GM12878 (cell line): Measurements from ENCODE around the gene FAM186B. TPM values are rescaled to one million over a fixed set of nuclear protein-coding genes. Genes with fewer than 3 reads are reported as not detected.

Source experiments
- ASH2L ChIP-seq: fragments of 300-600, 200-600 bp; sonication (generic); IDR thresholded peaks from 2 replicates; pipeline ENCODE4 v1.6.1; 2017; ENCODE audit warnings: low read depth, mild to moderate bottlenecking, borderline replicate concordance
- ATF7 ChIP-seq: fragments of 450-650 bp; IDR thresholded peaks from 2 replicates; pipeline ENCODE4 v1.6.1; 2016; ENCODE audit warnings: low read depth, mild to moderate bottlenecking
- BACH1 ChIP-seq: fragments of 450-650 bp; IDR thresholded peaks from 2 replicates; pipeline ENCODE4 v1.6.1; 2017; ENCODE audit warnings: mild to moderate bottlenecking, borderline replicate concordance
- BHLHE40 ChIP-seq, 2 experiments: fragments of 450-650 bp in 1 of 2; IDR thresholded peaks; 2 replicates each; pipeline ENCODE4 v1.6.1; 2011 to 2017; ENCODE audit warnings: low read depth in 2 of 2, borderline replicate concordance in 1 of 2, improper control_type of control experiment in 1 of 2, low read length in 1 of 2, mild to moderate bottlenecking in 1 of 2
- CHD2 ChIP-seq: IDR thresholded peaks from 2 replicates; pipeline ENCODE4 v1.6.1; 2011; ENCODE audit warnings: low read depth, low read length, improper control_type of control experiment, borderline replicate concordance
- E4F1 ChIP-seq: fragments of 450-650 bp; IDR thresholded peaks from 2 replicates; pipeline ENCODE4 v1.6.1; 2018; ENCODE audit warnings: borderline replicate concordance, mild to moderate bottlenecking; ENCODE audit not compliant: partially characterized antibody
- EGR1 ChIP-seq, 2 experiments: IDR thresholded peaks; 1 replicate in 1 of 2; 2 replicates in 1 of 2; pipeline ENCODE4 v1.6.1; 2011 to 2012; ENCODE audit warnings: low read depth in 2 of 2, low read length in 2 of 2, borderline replicate concordance in 1 of 2, mild to moderate bottlenecking in 1 of 2, moderate library complexity in 1 of 2
- EP300 ChIP-seq, 2 experiments: fragments of 150-350 bp in 1 of 2; IDR thresholded peaks; 2 replicates each; pipeline ENCODE4 v1.6.1; 2011 to 2012; ENCODE audit warnings: low read depth in 2 of 2, low read length in 2 of 2, borderline replicate concordance in 1 of 2, improper control_type of control experiment in 1 of 2, inconsistent platforms in 1 of 2; ENCODE audit not compliant: control insufficient read depth in 1 of 2
- EZH2 ChIP-seq: IDR thresholded peaks from 2 replicates; pipeline ENCODE4 v1.6.1; 2012; ENCODE audit warnings: low read depth, mild to moderate bottlenecking, control low read depth, inconsistent platforms, low read length, borderline replicate concordance; ENCODE audit not compliant: control insufficient read depth
- IKZF1 ChIP-seq: fragments of 450-650 bp; conservative IDR thresholded peaks from 2 replicates; pipeline ENCODE4 v1.6.1; 2017; ENCODE audit warnings: antibody characterized with exemption, mild to moderate bottlenecking
- KDM1A ChIP-seq: fragments of 200-600 bp; sonication (generic); IDR thresholded peaks from 2 replicates; pipeline ENCODE4 v1.6.1; 2016; ENCODE audit warnings: borderline replicate concordance
- LARP7 ChIP-seq: fragments of 450-650 bp; IDR thresholded peaks from 2 replicates; pipeline ENCODE4 v1.6.1; 2017; ENCODE audit warnings: mild to moderate bottlenecking
- MEF2B ChIP-seq: fragments of 450-650 bp; IDR thresholded peaks from 2 replicates; pipeline ENCODE4 v1.6.1; 2018; ENCODE audit warnings: mild to moderate bottlenecking, moderate library complexity; ENCODE audit not compliant: partially characterized antibody, poor library complexity, severe bottlenecking
- MTA2 ChIP-seq: fragments of 450-650 bp; IDR thresholded peaks from 2 replicates; pipeline ENCODE4 v1.6.1; 2016; ENCODE audit warnings: low read depth, mild to moderate bottlenecking, moderate library complexity
- PKNOX1 ChIP-seq: fragments of 450-650 bp; IDR thresholded peaks from 2 replicates; pipeline ENCODE4 v1.6.1; 2016; ENCODE audit warnings: mild to moderate bottlenecking
- POLR2AphosphoS2 ChIP-seq: IDR thresholded peaks from 2 replicates; pipeline ENCODE4 v1.6.1; 2011; ENCODE audit warnings: low read depth, mild to moderate bottlenecking, low read length, improper control_type of control experiment, moderate library complexity
- POU2F2 ChIP-seq: IDR thresholded peaks from 3 replicates; pipeline ENCODE4 v1.6.1; 2011; ENCODE audit warnings: low read depth, mild to moderate bottlenecking, low read length, borderline replicate concordance
- RB1 ChIP-seq: fragments of 450-650 bp; formaldehyde crosslinking; IDR thresholded peaks from 2 replicates; pipeline ENCODE4 v1.6.1; 2017; ENCODE audit warnings: mild to moderate bottlenecking, borderline replicate concordance
- RBBP5 ChIP-seq: fragments of 200-600 bp; sonication (generic); conservative IDR thresholded peaks from 2 replicates; pipeline ENCODE4 v1.6.1; 2016
- RELA ChIP-seq: fragments of 450-650 bp; IDR thresholded peaks from 2 replicates; pipeline ENCODE4 v1.8.0; 2014; ENCODE audit warnings: borderline replicate concordance; ENCODE audit not compliant: partially characterized antibody
- SIN3A ChIP-seq: IDR thresholded peaks from 2 replicates; pipeline ENCODE4 v1.6.1; 2012; ENCODE audit warnings: low read depth, low read length, improper control_type of control experiment
- SP1 ChIP-seq: IDR thresholded peaks from one replicate; pipeline ENCODE4 v1.6.1; 2011; ENCODE audit warnings: low read depth, low read length
- SREBF1 ChIP-seq: IDR thresholded peaks from 2 replicates; pipeline ENCODE4 v1.6.1; 2012; ENCODE audit warnings: mild to moderate bottlenecking, low read length
- TAF1 ChIP-seq: IDR thresholded peaks from 2 replicates; pipeline ENCODE4 v1.6.1; 2011; ENCODE audit warnings: mild to moderate bottlenecking, low read depth, low read length, borderline replicate concordance
- TCF12 ChIP-seq: IDR thresholded peaks from 2 replicates; pipeline ENCODE4 v1.6.1; 2011; ENCODE audit warnings: low read depth, mild to moderate bottlenecking, low read length
- polyA plus RNA-seq, 11 experiments: library from polyadenylated mRNA; depleted of rRNA in 4 of 11; unstranded in 6 of 11; stranded (reverse) in 5 of 11; fragments of >200 nt; fragmentation: Nextera tagmentation in 4 of 11; fragmentation: Illumina TruSeq in 1 of 11; extraction: Ambion mirVana in 4 of 11; extraction: Trizol in 1 of 11; gene quantifications; 1 replicate in 1 of 11; 2 replicates in 10 of 11; pipeline versions ENCODE4 v1.2.1 to v1.2.3, GENCODE V29; 2011 to 2016; ENCODE audit warnings: inconsistent platforms in 2 of 11, missing spikeins in 2 of 11, low read depth in 1 of 11
- total RNA-seq, 4 experiments: library from RNA; depleted of rRNA in 3 of 4; stranded (reverse); fragments of >200 nt in 3 of 4; fragmentation: Illumina TruSeq in 1 of 4; extraction: Trizol in 1 of 4; gene quantifications; 2 replicates each; pipeline versions ENCODE4 v1.2.1 to v1.2.3, GENCODE V29; 2013 to 2021

Gene FAM186B
- total and polyA plus RNA-seq, 10 of the 15 experiments (the other 5 are each of a cell fraction or from before 2014, with no cell fraction given), result 0.13 to 0.79 (median 0.51) TPM

DNA sequence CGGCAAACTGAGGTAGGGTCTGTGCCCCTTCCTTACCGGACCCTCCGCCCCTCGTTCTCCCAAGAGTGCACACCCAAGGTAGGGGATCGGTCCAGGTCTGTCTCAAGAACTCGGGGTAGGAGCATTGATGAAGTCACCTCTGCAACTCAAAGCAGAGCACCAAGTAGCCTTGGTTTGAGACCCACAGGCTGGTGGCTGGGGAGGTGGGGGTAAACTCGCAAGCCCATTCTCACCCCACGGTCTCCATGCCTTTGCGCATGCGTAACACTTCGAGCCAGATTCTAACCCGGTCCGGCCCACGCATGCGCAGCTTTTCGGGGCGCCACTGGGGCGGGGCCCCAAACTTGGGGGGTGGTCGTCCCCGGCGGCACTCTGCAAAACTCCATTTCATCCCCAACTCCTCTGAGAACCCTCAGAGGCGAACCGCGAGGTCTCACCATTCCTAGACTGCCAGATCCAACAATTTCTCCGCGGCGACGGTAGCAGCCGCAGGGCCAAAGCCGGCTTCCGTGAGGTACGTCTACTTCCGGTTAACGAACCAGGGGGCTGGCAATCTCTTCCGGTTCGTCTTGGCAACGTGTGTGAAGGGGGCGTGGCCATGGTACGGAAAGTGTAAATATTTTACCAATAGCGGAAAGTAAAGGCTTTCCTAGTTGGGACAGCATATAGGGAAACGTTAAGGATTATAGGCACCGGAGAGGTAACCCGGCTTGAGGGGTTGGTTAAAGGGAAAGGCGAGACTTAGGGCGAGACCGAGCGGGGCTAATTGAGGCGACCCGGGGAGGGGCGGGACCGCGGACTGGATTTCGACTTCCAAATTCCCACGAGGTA, 37.6 kb downstream of the FAM186B start, which contains the start of gene MCRS1 (continued):
- TF ChIP-seq RELA (peak; percentile 81), E4F1 (peak; percentile 41), SP1 (no peak), SIN3A (peak; percentile 86; the same call in 1 of the 2 replicates), TCF12 (peak; percentile 52; the same call in 1 of the 2 replicates), BHLHE40 (IDR thresholded peaks at IDR 0.05; ENCODE audit: borderline replicate concordance in 1 of 2, low read depth in 2 of 2, low read length in 1 of 2) (0 out of 4 replicates have a peak, but pooled peaks of 1 of the 2 experiments have one; percentile 5), KDM1A (no peak), LARP7 (0 out of 2 replicates have a peak, but pooled peaks have one; percentile 34), CHD2 (peak; percentile 62; the same call in 1 of the 2 replicates), BACH1 (peak; percentile 35; the same call in 1 of the 2 replicates), POU2F2 (peak; percentile 78; the same call in 1 of the 3 replicates), SREBF1 (peak; percentile 89; the same call in 1 of the 2 replicates), RBBP5 (peak; percentile 82; the same call in 1 of the 2 replicates), IKZF1 (peak; percentile 100), MEF2B (peak; percentile 61), TAF1 (peak; percentile 89), ASH2L (peak; percentile 98), PKNOX1 (peak; percentile 73), ATF7 (0 out of 2 replicates have a peak, but pooled peaks have one; percentile 48), EP300 (IDR thresholded peaks at IDR 0.05; ENCODE audit: borderline replicate concordance in 1 of 2, control insufficient read depth in 1 of 2, low read depth in 2 of 2, low read length in 2 of 2) (no peak), EZH2 (no peak), RB1 (no peak), MTA2 (peak; percentile 96), POLR2AphosphoS2 (peak; percentile 81), EGR1 (IDR thresholded peaks at IDR 0.05; ENCODE audit: borderline replicate concordance in 1 of 2, low read depth in 2 of 2, low read length in 2 of 2) (peak in 1 of 2 experiments; percentile 57; a peak in 1 of 3 replicates)
